LoVo (cell line): Measurements from ENCODE around the gene POU4F2.
"Not testable (repeated sequence)": the region's sequence is repeated elsewhere in the genome, so short reads cannot be mapped to it uniquely, and the experiment has no call there.

Experiments used
- DNase-seq: peaks from one replicate; pipeline ENCODE4 v3.0.0-alpha.2; 2016; ENCODE audit warnings: low spot score

Gene POU4F2

GRCh38 chr4:146654687-146655520 lies 16.2 kb downstream of the POU4F2 start:
- no peak for DNase-seq

GRCh38 chr4:146655521-146655856 lies 16.8 kb downstream of the POU4F2 start:
- no peak for DNase-seq

- DNase-seq = no peak
Observed at GRCh38 chr4:146661367-146661766, 22.7 kb downstream of the POU4F2 start.

DNA sequence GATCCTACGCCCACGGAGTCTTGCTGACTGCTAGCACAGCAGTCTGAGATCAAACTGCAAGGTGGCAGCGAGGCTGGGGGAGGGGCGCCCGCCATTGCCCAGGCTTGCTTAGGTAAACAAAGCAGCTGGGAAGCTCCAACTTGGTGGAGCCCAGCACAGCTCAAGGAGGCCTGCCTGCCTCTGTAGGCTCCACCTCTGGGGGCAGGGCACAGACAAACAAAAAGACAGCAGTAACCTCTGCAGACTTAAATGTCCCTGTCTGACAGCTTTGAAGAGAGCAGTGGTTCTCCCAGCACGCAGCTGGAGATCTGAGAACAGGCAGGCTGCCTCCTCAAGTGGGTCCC lies 25.2 kb downstream of the POU4F2 start:
- DNase-seq = not testable (repeated sequence)

GRCh38 chr4:146674829-146675570 lies 36.3 kb downstream of the POU4F2 start:
- DNase-seq = no peak
